ENCODE results near the gene ZNF10.

Gene ZNF10

DNA sequence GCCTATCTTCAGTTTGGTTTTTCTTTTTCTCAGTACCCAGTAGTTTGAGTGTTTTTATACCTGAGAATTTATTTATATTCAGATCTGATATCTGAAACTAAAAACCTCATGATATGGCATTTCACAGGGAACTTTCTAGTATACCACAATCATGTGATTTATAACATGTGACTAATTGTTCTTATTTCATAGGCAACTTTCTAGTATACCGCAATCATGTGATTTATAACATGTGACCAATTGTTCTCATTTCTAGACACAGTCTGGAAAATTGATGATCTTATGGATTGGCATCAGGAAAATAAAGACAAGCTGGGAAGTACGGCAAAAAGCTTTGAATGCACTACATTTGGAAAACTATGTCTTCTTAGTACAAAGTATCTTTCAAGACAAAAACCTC is 71.5 kb downstream of the ZNF10 start:
- DNase-seq (ENCODE audit: low spot score): no peak

DNA sequence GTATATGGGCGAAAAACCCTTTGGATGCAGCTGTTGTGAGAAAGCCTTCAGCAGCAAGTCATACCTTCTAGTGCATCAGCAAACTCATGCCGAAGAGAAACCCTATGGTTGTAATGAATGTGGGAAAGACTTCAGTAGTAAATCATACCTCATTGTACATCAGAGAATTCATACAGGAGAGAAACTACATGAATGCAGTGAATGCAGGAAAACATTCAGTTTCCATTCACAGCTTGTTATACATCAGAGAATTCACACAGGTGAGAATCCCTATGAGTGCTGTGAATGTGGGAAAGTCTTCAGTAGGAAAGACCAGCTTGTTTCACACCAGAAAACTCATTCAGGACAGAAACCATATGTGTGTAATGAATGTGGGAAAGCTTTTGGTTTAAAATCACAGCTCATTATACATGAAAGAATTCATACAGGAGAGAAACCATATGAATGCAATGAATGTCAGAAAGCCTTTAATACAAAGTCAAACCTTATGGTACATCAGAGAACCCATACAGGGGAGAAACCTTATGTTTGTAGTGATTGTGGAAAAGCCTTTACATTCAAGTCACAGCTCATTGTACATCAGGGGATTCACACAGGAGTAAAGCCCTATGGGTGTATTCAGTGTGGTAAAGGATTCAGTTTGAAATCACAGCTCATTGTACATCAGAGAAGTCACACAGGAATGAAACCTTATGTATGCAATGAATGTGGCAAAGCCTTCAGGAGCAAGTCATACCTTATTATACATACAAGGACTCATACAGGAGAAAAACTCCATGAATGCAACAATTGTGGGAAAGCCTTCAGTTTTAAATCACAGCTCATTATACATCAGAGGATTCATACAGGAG is 72.3 kb downstream of the ZNF10 start:
- DNase-seq (ENCODE audit: low spot score): no peak

DNA sequence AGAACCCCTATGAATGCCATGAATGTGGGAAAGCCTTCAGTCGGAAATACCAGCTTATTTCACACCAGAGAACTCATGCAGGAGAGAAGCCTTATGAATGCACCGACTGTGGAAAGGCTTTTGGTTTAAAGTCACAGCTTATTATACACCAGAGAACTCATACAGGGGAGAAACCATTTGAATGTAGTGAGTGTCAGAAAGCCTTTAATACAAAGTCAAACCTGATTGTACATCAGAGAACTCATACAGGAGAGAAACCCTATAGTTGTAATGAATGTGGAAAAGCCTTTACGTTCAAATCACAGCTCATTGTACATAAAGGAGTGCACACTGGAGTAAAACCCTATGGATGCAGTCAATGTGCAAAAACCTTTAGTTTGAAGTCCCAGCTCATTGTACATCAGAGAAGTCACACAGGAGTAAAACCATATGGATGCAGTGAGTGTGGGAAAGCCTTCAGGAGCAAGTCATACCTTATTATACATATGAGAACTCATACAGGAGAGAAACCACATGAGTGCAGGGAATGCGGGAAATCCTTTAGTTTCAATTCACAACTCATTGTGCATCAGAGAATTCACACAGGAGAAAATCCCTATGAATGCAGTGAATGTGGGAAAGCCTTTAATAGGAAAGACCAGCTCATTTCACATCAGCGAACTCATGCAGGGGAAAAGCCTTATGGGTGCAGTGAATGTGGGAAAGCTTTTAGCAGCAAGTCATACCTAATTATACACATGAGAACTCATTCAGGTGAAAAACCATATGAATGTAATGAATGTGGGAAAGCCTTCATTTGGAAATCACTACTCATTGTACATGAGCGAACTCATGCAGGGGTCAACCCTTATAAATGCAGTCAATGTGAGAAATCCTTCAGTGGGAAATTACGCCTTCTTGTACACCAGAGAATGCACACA is 73.2 kb downstream of the ZNF10 start:
- no peak for DNase-seq (ENCODE audit: low spot score)

GRCh38 chr12:133204264-133204603 is 73.8 kb downstream of the ZNF10 start:
- DNase-seq (ENCODE audit: low spot score): no peak

GRCh38 chr12:133206390-133206789 is 76.0 kb downstream of the ZNF10 start:
- DNase-seq (ENCODE audit: low spot score): no peak

All from D341Med (cell line).